Pons (tissue), 1 donor: Measurements from ENCODE around the gene MB.
"Not testable (repeated sequence)": the region's sequence is repeated elsewhere in the genome, so short reads cannot be mapped to it uniquely, and the experiment has no call there.

Source experiments
- DNase-seq: peaks from one replicate; pipeline ENCODE4 v3.0.0-alpha.2; 2016; ENCODE audit warnings: low spot score

The MB gene

GRCh38 chr22:35637254-35637653, 20.1 kb upstream of the MB start:
- DNase-seq, result no peak

GRCh38 chr22:35634943-35635540, 17.9 kb upstream of the MB start:
- DNase-seq, result no peak

GRCh38 chr22:35634015-35634414, 16.9 kb upstream of the MB start:
- DNase-seq, result no peak

- no peak for DNase-seq
Measured at GRCh38 chr22:35633520-35633919, 16.4 kb upstream of the MB start.

GRCh38 chr22:35632935-35633334, 15.8 kb upstream of the MB start:
- no peak for DNase-seq

- no peak for DNase-seq
Measured at GRCh38 chr22:35631597-35631996, 14.5 kb upstream of the MB start.

GRCh38 chr22:35630891-35631290, 13.8 kb upstream of the MB start:
- DNase-seq, result no peak

- no peak for DNase-seq
Measured at GRCh38 chr22:35630387-35630793, 13.3 kb upstream of the MB start.

GRCh38 chr22:35629406-35630216, 12.5 kb upstream of the MB start:
- no peak for DNase-seq

- DNase-seq, result no peak
Measured at GRCh38 chr22:35628732-35629131, 11.6 kb upstream of the MB start.

GRCh38 chr22:35627267-35628041, 10.3 kb upstream of the MB start:
- peak; percentile 34 for DNase-seq

GRCh38 chr22:35625763-35626432, 8.8 kb upstream of the MB start:
- DNase-seq, result no peak

- no peak for DNase-seq
Measured at GRCh38 chr22:35624547-35624946, 7.4 kb upstream of the MB start.

GRCh38 chr22:35623885-35624284, 6.8 kb upstream of the MB start:
- DNase-seq, result not testable (repeated sequence)

GRCh38 chr22:35622191-35622913, 5.2 kb upstream of the MB start:
- no peak for DNase-seq

GRCh38 chr22:35621451-35621850, 4.3 kb upstream of the MB start:
- DNase-seq, result no peak

GRCh38 chr22:35620624-35621251, 3.6 kb upstream of the MB start:
- DNase-seq, result no peak

GRCh38 chr22:35619336-35620094, 2.4 kb upstream of the MB start:
- no peak for DNase-seq

GRCh38 chr22:35618427-35619223, 1.5 kb upstream of the MB start:
- no peak for DNase-seq

GRCh38 chr22:35616043-35616442, 1.1 kb downstream of the MB start:
- DNase-seq, result no peak
